ENCODE results near the gene MOCOS.

The MOCOS gene

DNA sequence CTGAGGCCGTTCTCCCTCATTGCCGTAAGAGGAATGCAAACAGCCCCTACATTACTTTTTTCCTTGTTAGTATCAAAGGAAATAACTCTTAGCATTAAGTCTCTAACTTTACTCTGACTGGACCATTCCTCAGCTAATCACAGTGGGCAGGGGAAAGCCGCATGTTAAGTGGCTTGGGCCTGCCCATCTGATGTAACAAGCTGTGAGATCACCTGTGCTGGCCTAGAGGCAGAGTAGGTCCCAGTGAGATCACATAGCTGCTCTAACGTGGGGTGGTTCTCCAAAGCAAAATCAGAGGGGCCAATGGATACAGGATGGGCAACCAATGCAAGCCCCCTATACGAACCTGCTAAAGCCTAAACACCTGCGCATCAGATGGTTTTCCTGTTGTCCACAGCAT, 5.9 kb upstream of the MOCOS start:
- DNase-seq, result no peak

DNA sequence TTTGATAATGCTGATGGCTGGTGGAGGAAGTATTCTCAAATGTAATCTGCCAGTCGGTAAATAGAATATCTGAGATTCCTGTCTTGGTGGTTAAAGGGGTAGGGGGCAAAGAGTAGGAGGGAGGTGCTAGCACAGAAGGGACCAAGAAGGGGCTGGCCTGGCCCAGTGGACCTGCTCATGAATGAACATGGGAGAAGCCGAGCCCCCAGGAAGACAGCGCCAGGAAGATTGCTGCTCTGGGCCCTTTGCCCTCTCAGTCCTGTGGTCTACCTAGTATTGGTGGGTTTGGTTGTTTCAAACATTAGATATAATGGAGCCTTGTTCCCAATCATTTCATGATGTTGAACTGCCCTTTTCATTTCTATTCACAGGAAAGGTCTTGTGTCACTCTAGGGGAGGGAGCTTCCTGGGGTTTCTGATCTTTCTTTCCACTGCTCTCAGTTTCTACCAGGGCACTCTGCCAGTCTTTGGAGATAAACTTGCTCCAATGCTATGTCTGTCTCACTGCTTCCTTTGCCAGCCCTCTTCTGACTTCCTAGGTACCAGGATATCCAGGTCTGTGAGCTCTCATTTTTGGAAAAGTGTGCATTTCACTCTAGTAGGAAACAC, 5.3 kb upstream of the MOCOS start:
- DNase-seq, result no peak

DNA sequence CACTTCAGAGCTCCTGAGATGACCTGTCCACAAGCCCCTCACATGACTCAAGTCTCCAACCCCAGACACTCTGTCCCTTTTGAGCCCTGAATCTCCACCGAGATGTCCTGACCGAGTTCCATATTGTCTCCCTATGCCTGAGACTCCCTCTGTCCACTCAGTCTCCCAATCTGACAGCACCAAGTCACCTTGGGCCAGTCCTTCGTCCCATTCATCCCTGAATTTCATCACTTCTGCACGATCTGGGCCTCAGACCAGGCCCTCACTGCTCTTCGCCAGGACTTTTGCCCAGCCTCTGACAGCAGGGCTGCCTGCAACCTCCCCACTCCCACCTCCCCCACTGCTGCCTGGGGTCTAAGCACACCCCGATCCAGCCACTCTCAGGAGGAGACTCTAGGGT, 4.3 kb upstream of the MOCOS start:
- no peak for DNase-seq

DNA sequence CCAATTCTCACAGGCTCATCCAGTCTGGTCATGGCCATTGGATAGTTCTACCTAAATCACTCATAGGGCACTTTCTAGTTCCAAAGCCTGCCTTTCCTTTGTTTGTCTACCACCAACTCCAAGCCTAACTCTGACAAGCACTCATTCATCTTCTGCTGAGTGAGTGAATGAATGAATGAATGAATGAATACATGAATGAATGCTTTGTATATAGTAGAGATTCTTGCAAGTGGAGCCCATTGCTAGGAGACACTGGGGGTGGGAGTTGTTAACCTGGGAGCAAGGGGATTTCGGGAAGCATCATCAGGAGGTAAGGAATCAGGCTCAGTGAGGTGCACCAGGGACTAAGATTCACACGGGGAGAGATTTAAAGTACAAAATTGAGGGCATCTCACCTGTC, 3.3 kb upstream of the MOCOS start:
- DNase-seq, result no peak

DNA sequence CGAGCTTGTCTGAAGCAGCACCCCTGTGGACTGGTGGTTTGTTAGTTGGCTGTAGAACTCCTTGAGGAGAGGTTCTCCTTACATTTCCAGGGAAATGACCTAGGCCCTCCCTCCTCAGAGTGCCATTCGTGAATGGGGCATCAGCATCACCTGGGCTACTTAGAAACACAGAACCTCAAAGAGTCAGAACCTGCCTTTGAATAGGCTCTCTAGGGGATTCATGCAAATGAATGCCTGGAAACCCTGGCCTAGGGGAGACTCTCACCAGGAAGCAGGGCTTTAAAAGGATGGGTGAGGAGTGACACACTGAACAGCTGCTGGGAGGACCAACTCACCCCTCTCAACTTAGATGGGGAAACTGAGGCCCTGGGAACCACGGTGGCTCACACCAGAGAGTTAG, 2.1 kb upstream of the MOCOS start:
- DNase-seq, result no peak

DNA sequence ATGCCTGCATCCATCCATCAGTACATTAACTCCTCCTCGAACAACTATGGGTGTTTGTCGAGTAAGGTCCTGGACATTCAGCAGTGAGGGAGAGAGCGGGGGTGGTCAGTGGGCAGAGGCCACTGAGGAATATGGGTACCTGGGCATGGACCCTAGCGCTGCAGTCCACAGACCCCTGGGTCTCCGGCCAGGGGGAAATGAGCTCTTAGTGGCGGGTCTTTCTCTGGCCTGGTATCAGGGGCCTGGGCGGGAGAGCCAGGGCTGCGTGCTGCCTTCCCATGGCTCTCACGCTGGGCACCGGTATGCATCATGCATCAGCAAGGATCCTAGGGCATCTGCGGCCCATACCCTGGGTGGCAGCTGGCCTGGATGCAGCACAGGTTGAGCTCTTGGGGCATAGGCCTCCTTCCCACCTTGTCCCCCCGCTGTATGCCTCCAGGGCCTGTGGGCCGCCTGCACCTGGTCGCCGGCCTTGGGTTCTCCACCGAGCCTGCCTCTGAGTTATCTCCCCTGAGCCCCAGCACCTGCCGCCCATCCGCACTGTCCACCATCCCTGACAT, 1.3 kb upstream of the MOCOS start:
- no peak for DNase-seq

DNA sequence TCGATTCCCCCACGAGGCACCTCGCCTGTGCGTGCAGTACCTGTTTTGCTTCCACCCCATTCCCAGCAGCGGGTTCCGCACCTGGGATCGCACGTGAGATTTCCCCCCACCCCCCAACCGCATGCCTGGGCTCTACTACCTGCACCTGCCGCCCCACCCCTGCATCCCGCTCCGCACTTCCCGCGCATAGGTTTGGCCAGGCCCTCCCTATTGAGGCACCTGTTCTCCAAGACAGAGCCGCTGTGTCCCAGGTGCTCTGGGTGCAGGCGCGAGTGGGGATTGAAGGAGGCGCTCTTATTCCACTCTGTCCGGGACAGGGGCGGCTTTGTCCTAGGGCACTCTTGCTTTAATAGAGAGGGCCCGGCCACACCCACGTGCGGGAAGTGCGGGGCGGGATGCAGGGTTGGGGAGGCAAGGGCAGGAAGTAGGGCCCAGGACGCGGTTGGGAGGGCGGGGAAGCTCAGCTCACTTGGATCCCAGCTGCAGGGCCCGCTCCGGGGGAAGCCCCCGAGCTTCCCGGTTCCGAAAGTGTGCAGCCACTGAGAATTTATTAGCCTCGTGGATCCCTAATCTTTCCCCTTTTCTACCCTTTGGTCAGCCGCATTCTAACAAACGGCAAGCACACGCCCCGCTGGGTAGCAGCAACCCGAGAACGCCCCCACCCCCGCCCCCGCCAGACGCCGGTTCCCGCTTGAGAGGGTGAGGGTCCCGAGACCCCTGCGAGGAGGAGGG, 670 bp upstream of the MOCOS start:
- no peak for DNase-seq

DNA sequence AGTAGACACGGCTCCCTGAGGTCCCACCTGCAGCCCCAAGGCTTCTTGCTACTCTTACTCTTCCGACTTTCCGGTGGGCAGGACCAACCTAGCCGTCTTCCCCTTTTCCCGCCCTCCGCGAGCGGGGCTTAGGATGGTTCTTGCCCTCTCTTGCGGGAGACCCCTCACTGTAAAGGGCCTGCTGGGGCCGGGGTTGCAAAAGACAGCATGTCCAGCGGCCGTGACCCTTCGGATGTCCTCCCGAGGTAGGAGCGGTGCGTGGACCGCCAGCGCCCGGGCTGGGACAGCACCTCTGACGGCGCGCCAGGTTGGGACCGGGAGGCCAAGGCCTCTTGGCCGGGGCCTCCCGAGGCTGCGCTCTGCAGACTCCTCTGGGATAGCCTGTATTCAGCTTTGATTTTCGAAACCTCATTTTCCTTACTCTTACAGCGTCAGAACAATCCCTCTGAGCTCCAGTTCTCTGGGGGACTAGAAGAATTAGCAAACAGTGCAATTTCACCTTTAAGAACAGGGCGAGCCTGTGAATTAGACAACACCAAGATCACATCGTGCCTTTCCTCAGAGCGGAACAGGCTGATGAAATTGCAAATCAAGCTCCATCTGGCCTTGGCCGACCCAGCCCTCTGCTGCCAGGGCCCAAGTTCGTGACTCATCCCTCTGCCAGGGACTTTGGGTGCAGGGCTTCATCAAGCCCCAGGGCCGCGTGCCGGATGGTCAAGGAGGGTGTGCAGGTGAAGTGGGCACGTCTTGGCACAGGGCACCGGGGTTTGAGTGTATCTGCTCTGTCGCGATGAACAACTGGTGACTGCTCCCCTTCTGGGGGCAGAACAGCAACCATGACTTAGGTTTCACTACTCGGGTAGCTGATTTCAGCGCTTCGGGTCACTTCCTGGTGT, 777 bp downstream of the MOCOS start:
- no peak for DNase-seq

DNA sequence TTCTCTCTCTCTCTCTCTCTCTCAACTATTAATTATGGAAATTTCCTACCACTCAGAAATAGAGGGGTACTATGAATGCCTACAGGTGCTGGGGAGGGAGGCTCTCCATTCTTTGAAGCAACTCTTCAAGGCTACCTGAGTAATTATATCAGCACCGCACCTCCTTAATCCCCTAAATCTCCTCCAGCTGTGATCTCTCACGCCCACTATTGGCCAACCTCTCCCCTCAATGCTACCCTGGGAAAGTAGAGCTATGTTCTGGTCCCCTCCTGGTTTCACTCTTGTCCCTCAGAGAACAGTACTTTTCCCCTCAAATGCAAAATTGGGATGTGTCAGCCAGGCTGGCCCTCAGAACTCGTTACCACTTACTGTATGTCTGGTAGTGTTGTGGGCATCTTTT, 1.6 kb downstream of the MOCOS start:
- DNase-seq, result no peak

DNA sequence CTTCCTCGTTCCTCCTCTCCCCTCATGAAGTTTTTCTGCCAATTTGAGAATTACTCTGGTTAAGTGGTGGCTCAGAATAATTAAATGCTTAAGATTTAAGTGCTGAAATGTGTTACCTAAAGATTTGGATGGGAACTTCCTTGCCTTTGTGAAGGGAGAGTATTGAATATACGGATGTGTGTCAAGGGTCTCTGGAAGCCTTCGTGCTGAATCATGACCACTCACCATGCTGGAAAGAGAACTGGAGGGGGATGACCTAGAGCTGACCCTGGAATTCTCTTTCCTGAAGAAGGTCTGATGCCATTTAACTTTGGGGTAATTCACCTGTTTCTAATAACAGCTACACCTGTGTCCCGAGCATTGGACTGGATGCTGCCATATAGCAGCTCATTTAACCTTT, 2.2 kb downstream of the MOCOS start:
- no peak for DNase-seq

DNA sequence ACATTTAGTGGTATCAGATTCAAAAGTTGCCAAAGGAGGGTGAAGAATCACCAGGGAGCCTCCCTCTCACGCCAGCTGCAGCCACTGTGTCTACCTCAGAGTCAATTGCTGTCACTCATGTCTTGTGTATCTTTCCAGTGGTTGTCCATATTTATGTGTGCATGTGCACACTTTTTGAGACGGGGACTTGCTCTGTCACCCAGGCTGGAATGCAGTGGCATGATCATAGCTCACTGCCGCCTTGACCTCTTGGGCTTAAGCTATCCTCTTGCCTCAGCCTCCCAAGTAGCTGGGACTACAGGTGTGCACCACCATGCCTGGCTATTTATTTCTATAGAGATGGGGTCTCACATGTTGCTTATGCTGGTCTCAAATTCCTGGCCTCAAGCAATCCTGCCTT, 4.0 kb downstream of the MOCOS start:
- no peak for DNase-seq

DNA sequence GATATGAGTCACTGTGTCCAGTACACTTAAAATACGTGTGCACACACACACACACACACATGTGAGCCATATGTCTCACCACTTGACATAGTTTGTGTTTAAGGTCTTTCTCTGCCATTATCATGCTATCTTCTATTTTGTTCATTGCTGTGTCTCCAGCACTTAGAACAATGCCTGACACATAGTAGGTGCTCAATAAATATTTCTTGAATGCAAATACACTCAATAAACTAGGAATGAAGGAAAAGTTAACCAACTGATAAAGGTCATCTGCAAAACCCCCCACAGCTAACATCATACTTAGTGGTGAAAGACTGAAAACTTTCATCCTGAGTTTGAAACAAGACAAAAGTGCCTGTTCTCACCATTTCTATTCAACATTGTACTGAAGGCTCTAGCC, 4.4 kb downstream of the MOCOS start:
- no peak for DNase-seq

DNA sequence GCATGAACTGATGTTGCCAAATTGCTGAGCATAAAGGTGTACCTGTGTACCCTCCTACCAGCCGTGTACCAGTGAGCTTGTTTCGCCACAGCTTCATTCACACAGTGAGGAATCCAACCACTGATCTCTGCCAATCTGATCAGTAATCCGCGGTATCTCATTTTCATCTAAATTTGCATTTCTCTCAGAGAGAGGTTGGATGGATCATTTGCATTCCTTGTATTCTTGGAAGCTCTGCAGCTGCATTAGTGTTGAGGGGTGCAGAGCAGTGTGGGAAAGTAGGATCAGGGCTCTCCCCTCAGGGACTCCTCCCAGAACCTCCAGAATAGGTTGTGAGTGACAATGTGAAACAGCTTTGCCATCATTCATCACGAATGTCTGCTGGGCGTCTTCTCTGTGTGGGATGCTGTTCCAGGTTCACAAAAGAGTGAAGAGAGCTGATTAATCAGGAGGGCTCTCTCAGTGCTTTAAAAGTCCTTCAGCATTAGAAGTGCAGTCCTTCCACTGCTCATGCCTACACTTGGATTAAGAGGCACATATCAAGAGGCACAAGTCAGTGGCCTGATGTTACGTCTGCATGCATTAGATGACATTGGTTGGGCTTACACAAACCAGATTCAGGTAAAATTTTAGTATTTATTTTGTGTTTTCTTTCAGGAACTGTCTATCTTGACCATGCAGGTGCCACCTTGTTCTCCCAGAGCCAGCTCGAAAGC, 7.5 kb downstream of the MOCOS start:
- no peak for DNase-seq

DNA sequence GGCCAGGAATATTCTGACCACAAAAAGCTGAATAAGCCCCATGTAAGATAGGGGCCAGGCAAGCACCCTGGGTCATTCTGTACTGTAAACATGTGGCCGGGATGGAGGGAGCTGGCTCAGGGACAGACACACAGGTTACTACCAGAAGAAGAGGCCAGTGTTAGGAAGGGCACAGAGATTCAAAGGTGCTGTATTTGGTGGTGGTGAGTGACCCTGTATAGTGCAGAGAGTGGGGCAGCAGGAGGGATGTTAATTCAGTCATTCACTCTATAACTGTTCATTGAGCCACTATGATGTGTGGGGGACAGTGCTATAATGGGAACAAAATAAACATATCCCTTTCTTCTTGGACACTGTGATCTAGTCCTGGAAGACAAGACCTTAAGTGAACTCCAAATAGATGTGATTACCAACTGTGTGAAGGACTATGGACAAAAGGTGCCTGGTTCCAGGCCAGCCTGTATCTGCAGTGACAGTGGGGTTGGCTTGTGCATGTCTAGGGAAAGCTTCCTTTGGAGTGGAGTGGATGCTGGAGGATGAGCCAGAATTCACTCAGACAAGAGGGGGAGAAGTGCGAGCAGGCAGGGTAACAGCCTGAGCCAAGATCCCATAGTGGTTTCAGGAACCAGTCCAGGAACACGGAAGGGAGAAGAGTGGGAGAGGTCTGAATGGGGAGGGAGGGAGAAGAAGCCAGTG, 8.3 kb downstream of the MOCOS start:
- no peak for DNase-seq

DNA sequence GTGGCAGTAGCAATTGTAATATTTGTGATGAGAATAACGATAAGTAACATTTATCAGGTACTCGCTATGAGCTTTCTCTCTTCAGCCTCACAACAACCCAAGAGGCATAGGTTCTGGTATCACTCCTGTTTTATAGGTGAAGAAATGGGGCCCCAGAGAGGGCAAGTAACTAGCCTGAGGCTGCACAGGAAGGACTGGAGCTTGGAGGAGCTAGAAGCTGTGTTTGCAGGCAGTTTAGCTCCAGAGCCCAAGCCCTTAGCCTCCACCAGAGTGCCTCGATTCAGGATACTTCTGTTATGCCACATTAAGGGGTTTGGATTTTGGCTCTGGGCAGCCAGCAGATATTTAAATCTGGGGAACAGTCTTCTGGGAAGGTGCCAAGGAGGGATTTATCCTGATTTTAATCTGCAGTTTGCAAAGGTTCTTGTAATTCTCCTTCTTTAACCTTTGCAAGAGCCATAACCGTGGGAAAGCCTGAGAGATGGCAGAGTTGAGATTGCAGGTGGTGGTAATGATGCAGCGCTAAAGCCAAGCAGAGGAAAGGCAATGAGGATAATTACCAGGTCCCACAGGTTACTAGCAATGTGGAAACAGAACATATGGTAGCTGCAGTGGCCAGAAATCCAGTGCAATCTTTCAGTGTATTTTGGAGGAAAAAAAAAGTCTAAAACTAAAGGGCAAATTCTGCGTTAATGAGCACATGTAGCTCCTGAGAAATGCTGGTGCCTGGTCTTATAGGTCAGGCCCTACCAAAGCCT, 9.1 kb downstream of the MOCOS start:
- DNase-seq, result no peak

DNA sequence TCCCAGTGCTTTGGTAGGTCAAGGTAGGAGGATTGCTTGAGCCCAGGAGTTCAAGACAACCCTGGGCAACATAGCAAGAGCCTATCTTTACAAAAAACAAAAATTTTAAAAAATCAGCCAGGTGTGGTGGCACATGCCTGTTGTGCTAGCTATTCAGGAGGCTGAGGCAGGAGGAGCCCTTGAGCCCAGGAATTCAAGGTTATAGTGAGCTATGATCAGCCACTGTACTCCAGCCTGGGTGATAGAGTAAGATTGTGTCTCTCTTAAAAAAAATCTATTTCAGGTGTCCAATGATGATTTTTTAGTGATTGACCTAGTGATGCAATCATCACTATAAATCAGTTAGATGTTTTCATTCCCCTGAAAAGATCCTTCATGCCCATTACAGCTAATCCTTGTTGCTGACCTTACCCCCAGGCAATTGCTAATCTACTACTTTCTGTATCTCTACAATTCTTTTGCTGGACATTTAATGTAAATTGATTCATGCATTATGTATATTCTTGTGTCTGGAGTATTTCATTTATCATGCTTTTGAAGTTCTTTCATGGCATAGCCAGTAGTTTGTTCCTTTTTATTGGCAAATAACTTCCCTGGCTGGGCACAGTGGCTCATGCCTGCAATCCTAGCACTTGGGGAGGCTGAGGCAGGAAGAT, 10.3 kb downstream of the MOCOS start:
- no peak for DNase-seq

DNA sequence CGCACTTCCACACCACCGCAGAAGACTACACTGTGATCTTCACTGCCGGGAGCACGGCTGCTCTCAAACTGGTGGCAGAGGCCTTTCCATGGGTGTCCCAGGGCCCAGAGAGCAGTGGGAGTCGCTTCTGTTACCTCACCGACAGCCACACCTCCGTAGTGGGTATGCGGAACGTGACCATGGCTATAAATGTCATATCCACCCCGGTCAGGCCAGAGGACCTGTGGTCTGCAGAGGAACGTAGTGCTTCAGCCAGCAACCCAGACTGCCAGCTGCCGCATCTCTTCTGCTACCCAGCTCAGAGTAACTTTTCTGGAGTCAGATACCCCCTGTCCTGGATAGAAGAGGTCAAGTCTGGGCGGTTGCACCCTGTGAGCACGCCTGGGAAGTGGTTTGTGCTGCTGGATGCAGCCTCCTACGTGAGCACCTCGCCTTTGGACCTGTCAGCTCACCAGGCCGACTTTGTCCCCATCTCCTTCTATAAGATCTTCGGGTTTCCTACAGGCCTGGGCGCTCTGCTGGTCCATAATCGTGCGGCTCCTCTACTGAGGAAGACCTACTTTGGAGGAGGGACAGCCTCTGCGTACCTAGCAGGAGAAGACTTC, 12.5 kb downstream of the MOCOS start:
- no peak for DNase-seq

DNA sequence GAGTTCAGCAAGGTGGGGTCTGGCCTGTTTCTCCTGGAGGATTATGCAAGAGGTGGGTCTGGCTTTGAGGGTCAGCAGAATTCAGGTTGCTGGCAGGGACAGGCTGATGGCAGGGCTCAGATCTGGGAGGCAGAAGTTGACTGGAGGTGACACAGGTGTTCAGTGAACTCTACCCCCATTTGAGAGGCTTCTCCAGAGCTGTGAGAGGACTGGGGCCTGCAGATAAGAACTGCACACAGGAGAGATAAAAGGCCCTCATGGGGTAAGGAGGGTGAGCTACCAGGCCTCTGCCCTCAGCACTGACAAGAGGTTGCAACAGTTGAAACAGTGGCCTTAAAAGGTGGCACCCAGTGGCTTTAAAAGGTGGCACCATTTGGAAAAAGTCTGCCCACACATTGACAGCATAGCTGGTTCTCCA, 13.1 kb downstream of the MOCOS start:
- no peak for DNase-seq

DNA sequence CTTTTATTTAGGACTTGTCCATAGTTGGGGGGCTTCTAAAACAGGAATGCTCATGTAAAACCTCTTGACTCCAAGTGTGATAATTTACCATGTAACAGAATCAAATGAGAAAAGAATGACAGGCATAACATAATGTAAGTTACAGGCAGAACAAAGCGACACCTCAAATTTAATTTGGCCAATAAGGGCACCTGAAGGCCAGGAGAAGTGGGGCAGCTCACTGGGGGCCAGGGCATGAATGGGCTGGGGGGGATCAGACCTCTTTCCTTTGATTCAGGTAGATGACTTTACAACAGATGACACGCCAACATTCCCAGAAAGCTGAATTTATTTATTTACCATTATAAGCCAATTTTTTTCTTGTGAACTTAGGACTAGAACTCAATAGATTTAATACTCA, 14.5 kb downstream of the MOCOS start:
- DNase-seq, result no peak

DNA sequence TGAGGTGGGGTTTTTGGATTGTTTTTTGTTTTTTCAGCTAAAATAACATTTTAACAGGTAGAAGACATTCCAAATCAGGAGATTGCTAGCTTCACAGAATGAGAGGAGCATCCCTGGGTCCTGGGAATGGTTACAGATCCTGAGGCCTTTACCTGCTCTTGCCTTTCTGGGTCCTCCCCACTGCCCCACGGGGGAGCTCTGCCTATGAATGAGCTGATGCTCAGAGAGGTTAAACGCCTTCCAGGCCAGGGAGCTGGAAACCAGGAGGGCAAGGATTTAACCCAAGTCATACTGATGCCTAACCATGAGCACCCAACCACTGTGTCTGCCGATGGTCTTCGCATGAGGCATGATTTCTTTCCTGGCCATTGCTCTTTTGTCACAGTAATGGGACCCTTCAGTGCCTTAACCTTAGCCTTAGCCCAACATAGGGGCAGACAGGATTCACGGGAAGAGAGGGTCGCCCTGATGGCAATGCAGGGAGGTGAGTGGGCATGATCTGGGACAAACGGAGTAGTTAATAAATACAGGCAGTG, 16.1 kb downstream of the MOCOS start:
- DNase-seq, result no peak

Data from retina (tissue), 1 donor.